ENCODE measurements around the gene MAP2K5. TPM values are rescaled to one million over a fixed set of nuclear protein-coding genes. Genes with fewer than 3 reads are reported as not detected.

The MAP2K5 gene
- total and polyA plus RNA-seq, 4 donors, result 3.8 to 6.4 (median 5.6) TPM

GRCh38 chr15:67564968-67565345 is 22.5 kb downstream of the MAP2K5 start:
- 90% methylated on average over 3 of the region's 3 CpGs for WGBS

GRCh38 chr15:67569668-67570067 is 27.2 kb downstream of the MAP2K5 start:
- peaks cover 0 to 2% (median 0%) of the 10 kb centered on the region in 4 donors for H3K36me3 ChIP-seq (ENCODE audit: control insufficient read depth in 4 of 4, insufficient read depth in 3 of 4, low read depth in 1 of 4, low read length in 3 of 4)
- no peaks in the 10 kb centered on the region for H3K27me3 ChIP-seq (ENCODE audit: control insufficient read depth in 4 of 4, insufficient read depth in 4 of 4, low read length in 3 of 4)
- TF ChIP-seq HNF4A (conservative IDR thresholded peaks at IDR 0.05) (no peak), SP1 (IDR thresholded peaks at IDR 0.05) (no peak), RXRA (IDR thresholded peaks at IDR 0.05) (no peak), YY1 (IDR thresholded peaks at IDR 0.05) (no peak), EGR1 (IDR thresholded peaks at IDR 0.05; ENCODE audit: low read depth in 2 of 2) (no peak), FOXA1 (IDR thresholded peaks at IDR 0.05) (no peak), HNF4G (IDR thresholded peaks at IDR 0.05) (no peak), TAF1 (conservative IDR thresholded peaks at IDR 0.05) (no peak), RAD21 (IDR thresholded peaks at IDR 0.05) (no peak), GABPA (IDR thresholded peaks at IDR 0.05 in 1 of 2, conservative IDR thresholded peaks at IDR 0.05 in 1 of 2) (no peak)
- TF ChIP-seq, protein P1, sequence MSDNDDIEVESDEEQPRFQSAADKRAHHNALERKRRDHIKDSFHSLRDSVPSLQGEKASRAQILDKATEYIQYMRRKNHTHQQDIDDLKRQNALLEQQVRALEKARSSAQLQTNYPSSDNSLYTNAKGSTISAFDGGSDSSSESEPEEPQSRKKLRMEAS (IDR thresholded peaks at IDR 0.05), result no peak
- TF ChIP-seq, protein P2, sequence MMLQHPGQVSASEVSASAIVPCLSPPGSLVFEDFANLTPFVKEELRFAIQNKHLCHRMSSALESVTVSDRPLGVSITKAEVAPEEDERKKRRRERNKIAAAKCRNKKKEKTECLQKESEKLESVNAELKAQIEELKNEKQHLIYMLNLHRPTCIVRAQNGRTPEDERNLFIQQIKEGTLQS (IDR thresholded peaks at IDR 0.05), result no peak
- TF ChIP-seq, protein P3, sequence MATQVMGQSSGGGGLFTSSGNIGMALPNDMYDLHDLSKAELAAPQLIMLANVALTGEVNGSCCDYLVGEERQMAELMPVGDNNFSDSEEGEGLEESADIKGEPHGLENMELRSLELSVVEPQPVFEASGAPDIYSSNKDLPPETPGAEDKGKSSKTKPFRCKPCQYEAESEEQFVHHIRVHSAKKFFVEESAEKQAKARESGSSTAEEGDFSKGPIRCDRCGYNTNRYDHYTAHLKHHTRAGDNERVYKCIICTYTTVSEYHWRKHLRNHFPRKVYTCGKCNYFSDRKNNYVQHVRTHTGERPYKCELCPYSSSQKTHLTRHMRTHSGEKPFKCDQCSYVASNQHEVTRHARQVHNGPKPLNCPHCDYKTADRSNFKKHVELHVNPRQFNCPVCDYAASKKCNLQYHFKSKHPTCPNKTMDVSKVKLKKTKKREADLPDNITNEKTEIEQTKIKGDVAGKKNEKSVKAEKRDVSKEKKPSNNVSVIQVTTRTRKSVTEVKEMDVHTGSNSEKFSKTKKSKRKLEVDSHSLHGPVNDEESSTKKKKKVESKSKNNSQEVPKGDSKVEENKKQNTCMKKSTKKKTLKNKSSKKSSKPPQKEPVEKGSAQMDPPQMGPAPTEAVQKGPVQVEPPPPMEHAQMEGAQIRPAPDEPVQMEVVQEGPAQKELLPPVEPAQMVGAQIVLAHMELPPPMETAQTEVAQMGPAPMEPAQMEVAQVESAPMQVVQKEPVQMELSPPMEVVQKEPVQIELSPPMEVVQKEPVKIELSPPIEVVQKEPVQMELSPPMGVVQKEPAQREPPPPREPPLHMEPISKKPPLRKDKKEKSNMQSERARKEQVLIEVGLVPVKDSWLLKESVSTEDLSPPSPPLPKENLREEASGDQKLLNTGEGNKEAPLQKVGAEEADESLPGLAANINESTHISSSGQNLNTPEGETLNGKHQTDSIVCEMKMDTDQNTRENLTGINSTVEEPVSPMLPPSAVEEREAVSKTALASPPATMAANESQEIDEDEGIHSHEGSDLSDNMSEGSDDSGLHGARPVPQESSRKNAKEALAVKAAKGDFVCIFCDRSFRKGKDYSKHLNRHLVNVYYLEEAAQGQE (IDR thresholded peaks at IDR 0.05), result no peak
- H3K27ac ChIP-seq (ENCODE audit: low read depth in 1 of 2, low read length in 2 of 2), result no peak overlapping the region
- DNase-seq (ENCODE audit: low spot score), result no peak
- H3K9me3 ChIP-seq (ENCODE audit: control insufficient read depth in 4 of 4, low read length in 3 of 4), result no peaks in the 10 kb centered on the region
- H3K4me3 ChIP-seq (ENCODE audit: low read depth in 1 of 3, low read length in 3 of 3), result no peak overlapping the region
- 83% methylated on average over 3 of the region's 3 CpGs for WGBS
- H3K4me1 ChIP-seq (ENCODE audit: control insufficient read depth in 4 of 4, insufficient read depth in 4 of 4, low read length in 3 of 4), result peaks cover 0 to 2% (median 0%) of the 10 kb centered on the region in 4 donors
- H3K9ac ChIP-seq (ENCODE audit: low read depth in 1 of 2, low read length in 2 of 2), result no peak overlapping the region

More at GRCh38 chr15:67564968-67565345, 22.5 kb downstream of the MAP2K5 start:
- no peak overlapping the region for H3K4me3 ChIP-seq (ENCODE audit: low read depth in 1 of 3, low read length in 3 of 3)
- no peaks in the 10 kb centered on the region for H3K9me3 ChIP-seq (ENCODE audit: control insufficient read depth in 4 of 4, low read length in 3 of 4)
- TF ChIP-seq HNF4G (IDR thresholded peaks at IDR 0.05) (no peak), TAF1 (conservative IDR thresholded peaks at IDR 0.05) (no peak), YY1 (IDR thresholded peaks at IDR 0.05) (no peak), GABPA (IDR thresholded peaks at IDR 0.05 in 1 of 2, conservative IDR thresholded peaks at IDR 0.05 in 1 of 2) (no peak), FOXA1 (IDR thresholded peaks at IDR 0.05) (no peak)
- TF ChIP-seq, protein P3 (IDR thresholded peaks at IDR 0.05), result no peak
- H3K27ac ChIP-seq (ENCODE audit: low read depth in 1 of 2, low read length in 2 of 2), result no peak overlapping the region
- no peak overlapping the region for H3K9ac ChIP-seq (ENCODE audit: low read depth in 1 of 2, low read length in 2 of 2)
- no peak for DNase-seq (ENCODE audit: low spot score)
- H3K4me1 ChIP-seq (ENCODE audit: control insufficient read depth in 4 of 4, insufficient read depth in 4 of 4, low read length in 3 of 4), result peaks cover 0 to 2% (median 0%) of the 10 kb centered on the region in 4 donors
- no peaks in the 10 kb centered on the region for H3K27me3 ChIP-seq (ENCODE audit: control insufficient read depth in 4 of 4, insufficient read depth in 4 of 4, low read length in 3 of 4)
- peaks cover 0 to 2% (median 0%) of the 10 kb centered on the region in 4 donors for H3K36me3 ChIP-seq (ENCODE audit: control insufficient read depth in 4 of 4, insufficient read depth in 3 of 4, low read depth in 1 of 4, low read length in 3 of 4)

All from liver (tissue), 9 donors.